D721Med (cell line): ENCODE data around the gene SMOC2.

Source experiments
- DNase-seq: peaks from one replicate; pipeline ENCODE4 v3.0.0; 2011; ENCODE audit warnings: low spot score; ENCODE audit not compliant: insufficient read length
- FAIRE-seq: peaks from 2 replicates; lab custom pipeline; 2011; peaks lifted over from hg19 to GRCh38; lab: Jason Lieb, UNC
- CTCF ChIP-seq: IDR thresholded peaks from 2 replicates; pipeline ENCODE4 v1.5.1; 2012; ENCODE audit warnings: mild to moderate bottlenecking, control low read depth; ENCODE audit not compliant: insufficient read depth; ENCODE audit errors: missing control alignments

Gene SMOC2

GRCh38 chr6:168495133-168495532 lies 54.1 kb downstream of the SMOC2 start:
- DNase-seq, result no peak
- TF ChIP-seq CTCF, result no peak
- FAIRE-seq, result no peak

GRCh38 chr6:168495636-168496035 lies 54.7 kb downstream of the SMOC2 start:
- no peak for FAIRE-seq
- no peak for TF ChIP-seq CTCF
- DNase-seq, result no peak

GRCh38 chr6:168496139-168496996 lies 55.4 kb downstream of the SMOC2 start:
- DNase-seq (no peak), FAIRE-seq (no peak)
- TF ChIP-seq CTCF, result no peak

- TF ChIP-seq CTCF, result no peak
- FAIRE-seq (no peak), DNase-seq (no peak)
These were observed 56.0 kb downstream of the SMOC2 start for GRCh38 chr6:168496997-168497331.

- FAIRE-seq, result no peak
- no peak for DNase-seq
- TF ChIP-seq CTCF, result no peak
These were observed 56.4 kb downstream of the SMOC2 start for GRCh38 chr6:168497381-168497780.

GRCh38 chr6:168498161-168498843 lies 57.3 kb downstream of the SMOC2 start:
- TF ChIP-seq CTCF, result no peak
- DNase-seq (no peak), FAIRE-seq (no peak)
